ENCODE measurements around the gene RAD51B.

The RAD51B gene

DNA sequence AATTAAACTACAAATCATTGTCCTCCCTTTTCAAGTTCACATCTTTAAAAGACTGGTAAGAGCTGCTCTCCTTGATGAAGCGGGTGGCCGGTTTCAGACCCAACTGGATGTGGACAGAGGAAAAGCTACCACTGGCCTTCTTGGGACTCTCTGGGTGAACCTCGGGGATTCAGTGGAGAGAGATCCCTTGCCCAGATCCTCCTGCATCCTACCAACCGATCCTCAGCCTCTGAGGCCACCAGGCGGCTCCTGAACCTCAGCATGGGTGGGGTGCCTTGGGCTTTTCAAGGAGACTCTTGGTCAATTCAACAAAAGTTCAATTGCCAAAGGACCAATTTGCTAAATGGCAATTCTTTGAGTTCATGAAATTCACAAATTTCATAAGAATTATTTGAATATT is 888.8 kb downstream of the RAD51B start:
- no peak for DNase-seq

- no peak for DNase-seq
Observed at GRCh38 chr14:68709007-68709406, 889.4 kb downstream of the RAD51B start.

GRCh38 chr14:68710776-68711175 is 891.2 kb downstream of the RAD51B start:
- no peak for DNase-seq

DNA sequence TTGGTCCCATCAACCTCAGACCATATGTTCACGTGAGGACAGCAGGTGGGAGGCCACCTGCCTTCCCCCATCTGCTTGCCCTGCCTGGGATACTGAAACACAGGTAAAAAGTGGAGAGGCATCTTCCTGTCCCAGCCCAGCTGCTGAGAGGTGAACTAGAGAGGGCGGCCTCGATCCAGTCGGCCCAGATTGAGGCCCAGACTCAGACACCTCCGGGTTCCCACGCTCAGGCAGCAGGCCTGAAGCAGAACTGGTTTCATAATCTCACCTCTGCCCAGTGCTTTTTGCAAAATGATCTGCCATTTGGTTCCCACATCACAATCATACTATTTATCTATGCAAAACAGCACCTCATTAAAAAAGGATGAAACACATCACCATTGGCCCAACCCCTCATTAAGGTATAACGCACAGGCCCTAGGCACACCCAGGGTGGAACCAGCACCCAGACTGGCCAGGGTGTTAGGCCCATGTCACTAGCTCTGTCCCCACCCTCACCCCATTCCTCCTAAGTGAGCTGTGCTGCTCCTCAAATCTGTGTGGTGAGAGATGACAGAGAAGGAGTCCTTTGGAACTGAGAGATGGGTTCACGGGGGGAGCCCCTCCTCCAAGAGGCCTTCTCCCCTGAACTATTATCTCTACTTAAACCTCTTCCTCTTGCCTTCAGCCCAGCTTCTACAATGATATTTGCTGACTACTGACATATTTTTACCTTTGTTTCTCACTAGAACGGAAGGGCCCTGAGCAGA is 892.2 kb downstream of the RAD51B start:
- no peak for DNase-seq

GRCh38 chr14:68712703-68713370 is 893.3 kb downstream of the RAD51B start:
- no peak for DNase-seq

DNA sequence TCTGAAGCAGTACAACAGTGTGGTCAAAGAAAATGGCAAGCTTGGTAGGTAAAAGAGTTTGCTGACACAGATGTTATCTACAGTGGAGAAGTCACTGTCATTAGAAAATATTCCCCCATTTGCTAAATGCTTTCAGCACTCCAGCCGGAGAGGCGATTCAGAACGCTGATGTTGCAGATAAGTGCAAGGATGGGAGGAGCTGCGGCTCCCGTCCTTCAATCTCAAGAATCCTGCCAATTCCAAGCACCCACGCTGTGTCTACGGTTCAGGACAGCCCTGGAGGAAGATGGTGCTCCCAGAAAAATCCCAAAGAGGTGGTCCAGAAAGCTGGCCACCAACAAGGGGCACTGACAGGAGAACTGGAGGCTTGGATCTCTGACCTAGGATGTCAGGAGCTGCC is 894.2 kb downstream of the RAD51B start:
- no peak for DNase-seq

- DNase-seq: no peak
Observed at GRCh38 chr14:68714991-68715924, 895.7 kb downstream of the RAD51B start.

DNA sequence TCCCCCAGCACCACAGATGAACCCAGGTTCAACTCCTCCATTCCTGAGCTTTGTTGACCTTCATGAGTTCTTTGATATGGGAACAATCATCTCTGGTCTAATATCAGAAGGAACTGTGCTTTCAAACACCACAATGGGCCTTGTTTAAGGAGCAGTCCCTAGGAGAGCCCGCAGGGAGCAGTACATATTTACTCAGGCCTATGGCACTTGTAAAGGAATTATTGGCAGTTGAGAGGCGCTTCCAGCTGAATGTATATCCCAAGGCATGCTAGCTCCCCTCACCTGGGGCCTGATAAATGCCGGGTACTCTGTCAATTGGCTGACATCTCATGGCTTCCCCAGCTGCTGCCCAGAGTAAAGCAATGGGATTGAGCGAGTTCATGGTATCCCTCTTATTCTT is 897.1 kb downstream of the RAD51B start:
- DNase-seq: no peak

DNA sequence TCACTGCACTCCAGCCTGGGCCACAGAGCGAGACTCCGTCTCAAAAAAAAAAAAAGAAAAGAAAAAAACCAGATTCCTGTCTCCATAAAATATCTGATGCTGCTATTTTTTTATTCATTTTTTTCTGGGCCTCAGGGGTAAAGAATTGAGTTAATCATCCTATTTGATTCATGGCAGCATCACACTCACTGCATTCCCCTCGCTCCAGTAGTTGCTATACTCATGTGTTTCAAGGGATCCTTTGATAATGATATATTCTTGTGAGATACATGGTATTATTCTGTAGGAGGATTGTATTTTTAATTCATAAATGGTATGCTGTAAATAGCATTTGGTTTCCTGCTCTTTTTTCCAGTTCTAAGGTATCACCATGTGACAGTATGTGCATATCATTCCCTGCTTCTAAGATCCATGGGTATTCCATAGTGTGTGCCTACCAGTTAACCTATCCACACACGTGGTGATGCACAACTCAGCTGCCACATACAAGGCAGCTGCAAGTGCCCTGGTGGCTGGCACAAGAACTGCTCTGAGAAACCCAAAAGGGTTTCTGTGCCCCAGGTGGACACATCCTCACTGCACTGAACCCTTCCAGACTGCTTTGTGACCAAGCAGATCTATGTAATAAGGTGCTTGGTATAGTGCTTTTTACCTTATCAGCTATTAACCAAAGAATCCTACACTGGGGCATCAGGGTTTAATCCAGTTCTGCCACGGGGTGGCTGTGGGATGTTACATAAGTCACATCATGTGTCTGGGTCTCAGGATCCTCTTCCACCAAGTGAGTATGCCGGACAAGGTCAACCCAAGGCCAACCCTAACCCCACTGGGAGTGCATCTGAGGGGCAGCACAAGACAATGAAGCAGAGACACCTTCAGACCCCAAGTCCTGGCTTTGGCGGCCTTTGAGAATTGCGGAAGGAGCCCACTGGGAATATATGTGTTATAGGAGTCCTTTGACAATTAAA is 898.7 kb downstream of the RAD51B start:
- no peak for DNase-seq

DNA sequence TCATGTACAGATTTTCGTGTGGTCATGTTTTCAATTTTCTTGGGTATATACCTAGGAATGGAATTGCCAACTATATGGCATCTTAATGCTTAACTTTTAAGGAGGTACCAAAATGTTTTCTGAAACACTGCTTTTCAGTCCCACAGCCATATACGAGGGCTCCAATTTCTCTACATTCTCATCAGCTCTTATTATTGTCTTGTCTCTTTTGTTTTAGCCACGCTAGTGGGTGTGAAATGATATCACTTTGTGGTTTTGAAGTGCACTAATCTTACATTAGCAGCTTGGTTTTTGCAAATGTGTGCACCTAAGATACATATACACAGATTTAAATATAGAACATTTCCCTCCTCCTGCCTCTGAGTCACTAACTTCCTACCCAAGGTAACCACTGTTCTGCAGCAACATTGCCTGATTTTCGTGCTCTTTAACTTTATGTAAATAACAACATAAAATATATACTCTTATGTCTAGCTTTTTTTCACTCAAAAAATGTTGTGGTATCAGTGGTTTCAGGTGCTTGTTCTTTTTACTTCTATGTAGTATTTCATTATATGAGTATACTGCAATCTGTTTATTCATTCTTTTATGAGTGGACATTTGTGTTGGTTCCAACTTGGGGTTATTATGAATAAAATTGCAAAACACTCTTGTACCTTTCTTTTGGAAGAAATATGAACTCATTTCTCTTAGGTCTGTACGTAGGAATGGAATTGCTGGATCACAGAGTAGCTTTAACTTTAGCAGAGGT is 900.2 kb downstream of the RAD51B start:
- DNase-seq: peak; percentile 21

DNA sequence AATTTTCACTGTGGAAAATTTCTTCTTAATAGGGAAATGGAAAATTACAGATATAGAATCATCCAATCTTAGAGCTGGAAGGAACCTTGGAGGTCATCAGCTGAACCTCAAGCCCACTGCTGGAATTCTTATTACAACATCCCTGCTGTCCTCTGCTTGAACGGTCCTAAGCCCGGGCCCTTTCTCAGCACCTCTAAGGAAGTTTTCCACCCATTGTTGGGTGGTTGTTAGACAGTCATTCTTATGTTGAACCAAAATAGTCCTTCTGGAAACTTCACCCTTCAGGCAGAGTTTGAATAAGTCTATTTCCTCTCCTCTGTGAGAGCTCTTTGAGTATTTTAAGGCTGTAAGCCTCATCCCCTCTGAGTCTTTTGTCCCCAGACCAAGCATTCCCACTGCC is 902.6 kb downstream of the RAD51B start:
- no peak for DNase-seq

DNA sequence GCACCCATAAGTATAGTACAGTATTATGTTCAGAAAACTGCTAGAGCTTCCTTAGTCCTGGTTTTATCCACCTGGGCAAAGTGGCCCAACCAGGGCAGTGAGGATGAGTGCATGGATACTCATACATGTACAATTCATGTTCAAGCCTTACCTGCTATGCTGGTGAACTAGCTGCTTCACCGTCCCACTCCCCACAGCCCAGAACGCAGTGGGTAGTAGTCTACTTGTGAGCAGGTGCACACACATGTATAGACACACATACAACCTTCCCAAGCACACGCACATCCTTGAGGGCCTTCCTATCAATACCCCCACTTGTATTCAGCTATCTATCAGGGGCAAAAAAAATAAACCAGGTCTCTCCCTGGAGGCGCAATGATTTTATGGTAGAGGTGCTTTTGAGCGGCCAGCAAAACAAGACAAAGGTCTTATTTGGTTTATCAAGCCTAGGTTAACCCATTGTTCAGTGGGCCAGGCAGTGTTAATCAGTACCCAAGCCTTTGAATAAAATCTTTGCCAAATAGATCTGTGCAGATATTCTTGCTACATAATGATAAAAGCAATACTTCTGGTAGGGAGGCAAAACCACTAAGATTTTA is 903.5 kb downstream of the RAD51B start:
- no peak for DNase-seq

- DNase-seq: no peak
Observed at GRCh38 chr14:68723808-68724268, 904.3 kb downstream of the RAD51B start.

DNA sequence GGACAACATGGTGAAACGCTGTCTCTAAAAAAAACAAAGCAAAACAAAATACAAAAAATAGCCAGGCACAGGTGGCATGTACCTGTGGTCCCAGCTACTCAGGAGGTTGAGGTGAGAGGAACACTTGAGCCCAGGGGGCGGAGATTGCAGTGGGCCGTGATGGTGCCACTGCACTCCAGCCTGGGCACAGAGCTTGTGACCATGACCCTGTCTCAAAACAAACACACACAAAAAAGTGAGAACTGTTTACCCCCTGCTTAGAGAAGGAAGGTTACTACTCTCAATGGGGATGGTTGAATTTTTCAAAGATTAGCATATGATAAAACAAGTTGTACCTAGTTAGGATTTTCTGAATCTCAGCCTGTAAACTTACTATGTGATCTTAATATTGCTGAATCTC is 905.3 kb downstream of the RAD51B start:
- no peak for DNase-seq

DNA sequence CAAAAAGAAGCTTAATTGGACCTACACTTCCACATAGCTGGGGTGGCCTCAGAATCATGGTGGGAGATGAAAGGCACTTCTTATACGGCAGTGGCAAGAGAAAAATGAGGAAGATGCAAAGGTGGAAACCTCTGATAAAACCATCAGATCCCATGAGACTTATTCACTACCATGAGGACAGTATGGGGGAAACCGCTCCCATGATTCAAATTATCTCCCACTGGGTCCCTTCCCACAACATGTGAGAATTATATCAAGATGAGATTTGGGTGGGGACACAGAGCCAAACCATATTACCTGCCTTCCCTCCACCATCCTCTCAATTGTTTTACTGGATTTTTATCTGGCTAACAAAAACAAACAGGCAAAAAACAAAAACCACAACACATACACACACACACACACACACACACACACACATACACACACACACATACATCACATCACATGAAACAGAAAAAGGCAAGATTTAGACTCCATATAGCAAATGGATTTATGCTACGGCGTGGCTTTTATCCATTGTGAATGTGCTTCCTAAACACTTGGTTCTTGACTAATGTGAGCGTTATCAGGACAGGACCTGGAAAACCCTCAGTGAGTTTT is 906.6 kb downstream of the RAD51B start:
- DNase-seq: no peak

DNA sequence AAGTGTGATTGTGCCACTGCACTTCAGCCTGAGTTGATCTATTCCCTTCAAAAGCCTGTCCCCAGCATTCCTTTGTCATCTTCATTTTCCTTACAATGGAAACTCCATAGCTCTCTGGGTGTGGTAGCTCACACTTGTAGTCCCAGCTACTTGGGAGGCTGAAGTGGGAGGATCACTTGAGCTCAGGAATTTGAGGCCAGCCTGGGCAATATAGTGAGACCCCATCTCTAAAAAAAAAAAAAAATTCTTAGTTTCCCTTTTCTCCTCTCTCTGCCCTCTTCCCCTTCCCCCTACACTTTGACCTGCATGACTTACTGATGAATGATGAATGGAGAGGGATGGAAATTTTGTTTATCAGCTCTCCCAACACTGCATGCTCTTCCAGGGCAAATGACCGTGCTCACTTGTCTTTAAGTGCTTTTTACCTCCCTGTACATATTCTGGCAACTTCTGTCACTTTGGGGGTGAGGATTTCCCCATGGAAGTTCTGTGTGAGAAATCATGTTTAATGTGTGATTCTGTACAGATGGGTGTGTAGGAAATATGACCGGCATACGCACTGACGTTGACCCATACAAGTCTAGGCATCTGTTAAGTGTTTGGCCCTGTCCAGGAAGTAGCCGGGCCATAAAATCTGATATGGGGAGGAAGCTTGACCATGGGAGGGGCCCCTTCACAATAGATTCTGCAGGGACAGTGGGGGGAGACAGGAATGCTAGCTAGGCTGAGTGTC is 907.9 kb downstream of the RAD51B start:
- no peak for DNase-seq

DNA sequence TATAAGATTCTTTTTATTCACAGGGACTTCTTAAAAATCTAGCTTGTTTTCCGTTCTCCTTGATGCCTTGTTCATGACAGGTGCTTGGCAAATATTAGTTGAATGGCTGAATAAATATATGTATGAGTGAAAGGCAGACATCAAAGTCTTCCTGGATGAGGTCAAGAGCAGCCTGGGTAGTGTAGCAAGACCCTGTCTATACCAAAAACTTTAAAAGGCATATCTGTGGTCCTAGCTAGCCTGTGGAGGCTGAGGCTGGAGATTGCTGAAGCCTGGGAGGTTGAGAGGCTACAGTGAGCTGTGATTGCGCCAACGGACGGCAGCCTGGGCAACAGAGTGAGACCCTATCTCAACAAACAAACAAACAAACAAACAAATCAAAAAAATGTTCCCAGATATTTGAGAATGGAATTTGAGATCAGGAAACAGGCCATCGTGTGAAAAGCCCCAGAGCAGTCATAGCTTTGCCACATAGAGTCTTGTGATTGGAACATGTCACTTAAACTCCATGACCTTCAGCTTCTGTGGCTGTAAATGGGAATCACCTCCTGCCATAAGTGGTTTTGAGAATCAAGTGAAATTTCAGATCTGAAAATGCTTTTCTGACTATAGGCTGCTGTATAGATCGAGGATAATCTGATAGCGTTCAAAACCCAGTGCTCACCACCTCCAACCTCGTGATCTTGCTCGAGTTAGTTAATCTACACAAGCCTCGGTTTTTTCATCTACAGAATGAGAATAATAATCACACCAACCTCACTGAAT is 908.9 kb downstream of the RAD51B start:
- no peak for DNase-seq

- DNase-seq: no peak
Observed at GRCh38 chr14:68729556-68729955, 910.0 kb downstream of the RAD51B start.

DNA sequence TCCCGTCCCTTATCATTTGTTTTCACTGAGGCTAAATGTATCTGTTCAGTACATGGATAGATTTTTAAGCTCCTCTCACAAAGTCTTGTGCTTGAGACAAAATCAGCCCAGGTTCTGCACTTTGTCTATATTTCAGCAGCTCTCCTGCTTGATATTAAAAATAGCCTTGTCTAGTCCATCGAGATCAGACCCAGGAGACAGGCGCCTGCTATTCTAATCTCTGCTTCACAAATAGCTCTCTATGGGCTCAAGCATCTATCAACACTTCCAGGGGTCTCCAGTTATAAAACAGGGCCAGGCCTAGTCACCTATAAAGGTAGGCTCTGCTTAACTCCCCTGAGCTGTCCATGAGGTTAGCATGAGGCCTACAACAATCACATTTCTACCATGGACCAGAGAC is 910.8 kb downstream of the RAD51B start:
- no peak for DNase-seq

Data from GDM1 (cell line).